Immature natural killer cell (primary cell): Measurements from ENCODE around the gene PLXNA2. TPM values are rescaled to one million over a fixed set of nuclear protein-coding genes. Genes with fewer than 3 reads are reported as not detected.

Source experiments
- DNase-seq, 3 donors: peaks; one replicate each; pipeline ENCODE4 v3.0.0; 2022; ENCODE audit warnings: mixed read lengths in 1 of 3
- H3K27ac Mint-ChIP-seq, 6 donors: one replicate each; pipeline ENCODE4 v1.8.0; 2020; ENCODE audit warnings: mixed read lengths in 6 of 6, mild to moderate bottlenecking in 5 of 6, inconsistent platforms in 4 of 6, moderate library complexity in 3 of 6
- H3K27me3 Mint-ChIP-seq, 3 donors: one replicate each; pipeline ENCODE4 v1.8.0; 2020 to 2021; ENCODE audit warnings: low read depth in 3 of 3, mild to moderate bottlenecking in 3 of 3, mixed read lengths in 3 of 3, moderate library complexity in 3 of 3, inconsistent platforms in 1 of 3
- H3K36me3 Mint-ChIP-seq, 3 donors: one replicate each; pipeline ENCODE4 v1.8.0; 2020; ENCODE audit warnings: mixed read lengths in 3 of 3, inconsistent platforms in 2 of 3, mild to moderate bottlenecking in 2 of 3
- H3K4me1 Mint-ChIP-seq, 2 donors: one replicate each; pipeline ENCODE4 v1.8.0; 2020; ENCODE audit warnings: inconsistent platforms in 2 of 2, mild to moderate bottlenecking in 2 of 2, mixed read lengths in 2 of 2, moderate library complexity in 1 of 2
- H3K4me3 Mint-ChIP-seq, 5 donors: one replicate each; pipeline ENCODE4 v1.8.0; 2020; ENCODE audit warnings: mild to moderate bottlenecking in 5 of 5, mixed read lengths in 5 of 5, inconsistent platforms in 3 of 5, moderate library complexity in 3 of 5
- H3K9me3 Mint-ChIP-seq, 6 donors: one replicate each; pipeline ENCODE4 v1.8.0; 2020; ENCODE audit warnings: mild to moderate bottlenecking in 6 of 6, mixed read lengths in 6 of 6, inconsistent platforms in 4 of 6, moderate library complexity in 3 of 6
- polyA plus RNA-seq, 3 donors: library from polyadenylated mRNA; unstranded; fragments of 300-500 nt; fragmentation: Illumina TruSeq; gene quantifications; one replicate each; pipeline ENCODE4 v1.2.3, GENCODE V29; 2021

The PLXNA2 gene
- polyA plus RNA-seq, 3 donors from 2014 or later, result 0.22 TPM; not detected in 2

GRCh38 chr1:208069908-208070307 lies 174.3 kb downstream of the PLXNA2 start:
- Mint-ChIP-seq H3K9me3 (no peaks in the 10 kb centered on the region), H3K4me3 (no peak overlapping the region), H3K27ac (no peak overlapping the region), H3K4me1 (no peaks in the 10 kb centered on the region), H3K36me3 (no peaks in the 10 kb centered on the region), H3K27me3 (peaks cover 0 to 3% (median 1%) of the 10 kb centered on the region in 3 donors)
- no peak for DNase-seq

- no peak overlapping the region for H3K4me3 Mint-ChIP-seq
- peaks cover 0 to 3% (median 1%) of the 10 kb centered on the region in 3 donors for H3K27me3 Mint-ChIP-seq
- no peaks in the 10 kb centered on the region for H3K9me3 Mint-ChIP-seq
- H3K27ac Mint-ChIP-seq, result no peak overlapping the region
- H3K4me1 Mint-ChIP-seq, result no peaks in the 10 kb centered on the region
- H3K36me3 Mint-ChIP-seq, result no peaks in the 10 kb centered on the region
- no peak for DNase-seq
Measured at GRCh38 chr1:208069317-208069716, 174.9 kb downstream of the PLXNA2 start.

- H3K27me3 Mint-ChIP-seq, result peaks cover 0 to 3% (median 1%) of the 10 kb centered on the region in 3 donors
- DNase-seq, result no peak
- H3K4me1 Mint-ChIP-seq, result no peaks in the 10 kb centered on the region
- H3K36me3 Mint-ChIP-seq, result no peaks in the 10 kb centered on the region
- H3K9me3 Mint-ChIP-seq, result no peaks in the 10 kb centered on the region
- no peak overlapping the region for H3K27ac Mint-ChIP-seq
- H3K4me3 Mint-ChIP-seq, result no peak overlapping the region
Measured at GRCh38 chr1:208068908-208069307, 175.3 kb downstream of the PLXNA2 start.

- Mint-ChIP-seq H3K27ac (no peak overlapping the region), H3K9me3 (no peaks in the 10 kb centered on the region), H3K4me3 (no peak overlapping the region), H3K27me3 (peaks cover 0 to 3% (median 1%) of the 10 kb centered on the region in 3 donors), H3K4me1 (no peaks in the 10 kb centered on the region), H3K36me3 (no peaks in the 10 kb centered on the region)
- DNase-seq, result no peak
Measured at GRCh38 chr1:208068407-208068806, 175.8 kb downstream of the PLXNA2 start.

- no peaks in the 10 kb centered on the region for H3K4me1 Mint-ChIP-seq
- no peaks in the 10 kb centered on the region for H3K9me3 Mint-ChIP-seq
- no peaks in the 10 kb centered on the region for H3K36me3 Mint-ChIP-seq
- DNase-seq, result no peak
- no peak overlapping the region for H3K4me3 Mint-ChIP-seq
- H3K27me3 Mint-ChIP-seq, result peaks cover 0 to 4% (median 3%) of the 10 kb centered on the region in 3 donors
- H3K27ac Mint-ChIP-seq, result no peak overlapping the region
Measured at GRCh38 chr1:208066583-208066982, 177.6 kb downstream of the PLXNA2 start.

GRCh38 chr1:208065862-208066261 lies 178.3 kb downstream of the PLXNA2 start:
- Mint-ChIP-seq H3K9me3 (no peaks in the 10 kb centered on the region), H3K4me3 (no peak overlapping the region), H3K4me1 (no peaks in the 10 kb centered on the region), H3K27me3 (peaks cover 0 to 4% (median 2%) of the 10 kb centered on the region in 3 donors), H3K36me3 (no peaks in the 10 kb centered on the region), H3K27ac (no peak overlapping the region)
- no peak for DNase-seq

GRCh38 chr1:208061632-208062031 lies 182.6 kb downstream of the PLXNA2 start:
- DNase-seq, result no peak
- Mint-ChIP-seq H3K36me3 (no peaks in the 10 kb centered on the region), H3K4me3 (no peak overlapping the region), H3K27ac (no peak overlapping the region), H3K9me3 (no peaks in the 10 kb centered on the region), H3K4me1 (no peaks in the 10 kb centered on the region), H3K27me3 (peaks cover 1 to 3% (median 3%) of the 10 kb centered on the region in 3 donors)

GRCh38 chr1:208061118-208061517 lies 183.1 kb downstream of the PLXNA2 start:
- H3K4me1 Mint-ChIP-seq, result no peaks in the 10 kb centered on the region
- no peak overlapping the region for H3K27ac Mint-ChIP-seq
- no peaks in the 10 kb centered on the region for H3K36me3 Mint-ChIP-seq
- H3K27me3 Mint-ChIP-seq, result peaks cover 0 to 3% (median 3%) of the 10 kb centered on the region in 3 donors
- H3K4me3 Mint-ChIP-seq, result no peak overlapping the region
- no peak for DNase-seq
- H3K9me3 Mint-ChIP-seq, result no peaks in the 10 kb centered on the region

GRCh38 chr1:208060215-208060869 lies 183.8 kb downstream of the PLXNA2 start:
- Mint-ChIP-seq H3K27ac (no peak overlapping the region), H3K36me3 (no peaks in the 10 kb centered on the region), H3K9me3 (no peaks in the 10 kb centered on the region), H3K4me3 (no peak overlapping the region), H3K27me3 (peaks cover 0 to 3% (median 3%) of the 10 kb centered on the region in 3 donors), H3K4me1 (no peaks in the 10 kb centered on the region)
- no peak for DNase-seq

GRCh38 chr1:208059409-208060001 lies 184.7 kb downstream of the PLXNA2 start:
- H3K4me1 Mint-ChIP-seq, result no peaks in the 10 kb centered on the region
- no peaks in the 10 kb centered on the region for H3K9me3 Mint-ChIP-seq
- no peak overlapping the region for H3K4me3 Mint-ChIP-seq
- no peak for DNase-seq
- H3K36me3 Mint-ChIP-seq, result no peaks in the 10 kb centered on the region
- H3K27me3 Mint-ChIP-seq, result peaks cover 0 to 3% (median 3%) of the 10 kb centered on the region in 3 donors
- H3K27ac Mint-ChIP-seq, result no peak overlapping the region

GRCh38 chr1:208058756-208059155 lies 185.4 kb downstream of the PLXNA2 start:
- Mint-ChIP-seq H3K4me1 (no peaks in the 10 kb centered on the region), H3K27me3 (peaks cover 0 to 3% (median 3%) of the 10 kb centered on the region in 3 donors), H3K4me3 (no peak overlapping the region)

GRCh38 chr1:208058267-208058666 lies 185.9 kb downstream of the PLXNA2 start:
- no peaks in the 10 kb centered on the region for H3K36me3 Mint-ChIP-seq
- no peak overlapping the region for H3K27ac Mint-ChIP-seq
- no peaks in the 10 kb centered on the region for H3K9me3 Mint-ChIP-seq
- H3K4me3 Mint-ChIP-seq, result no peak overlapping the region
- DNase-seq, result no peak
- no peaks in the 10 kb centered on the region for H3K4me1 Mint-ChIP-seq
- H3K27me3 Mint-ChIP-seq, result peaks cover 0 to 3% (median 3%) of the 10 kb centered on the region in 3 donors

More at GRCh38 chr1:208058756-208059155, 185.4 kb downstream of the PLXNA2 start:
- no peaks in the 10 kb centered on the region for H3K36me3 Mint-ChIP-seq
- no peak overlapping the region for H3K27ac Mint-ChIP-seq
- H3K9me3 Mint-ChIP-seq, result no peaks in the 10 kb centered on the region
- DNase-seq, result no peak

GRCh38 chr1:208057056-208057455 lies 187.1 kb downstream of the PLXNA2 start:
- Mint-ChIP-seq H3K9me3 (no peaks in the 10 kb centered on the region), H3K36me3 (no peaks in the 10 kb centered on the region), H3K4me3 (no peak overlapping the region), H3K4me1 (no peaks in the 10 kb centered on the region), H3K27me3 (peaks cover 0 to 3% (median 2%) of the 10 kb centered on the region in 3 donors), H3K27ac (no peak overlapping the region)
- DNase-seq, result no peak

- H3K9me3 Mint-ChIP-seq, result no peaks in the 10 kb centered on the region
- no peak overlapping the region for H3K4me3 Mint-ChIP-seq
- no peak for DNase-seq
- no peak overlapping the region for H3K27ac Mint-ChIP-seq
- H3K36me3 Mint-ChIP-seq, result no peaks in the 10 kb centered on the region
- peaks cover 0 to 3% (median 0%) of the 10 kb centered on the region in 3 donors for H3K27me3 Mint-ChIP-seq
- H3K4me1 Mint-ChIP-seq, result no peaks in the 10 kb centered on the region
Measured at GRCh38 chr1:208055535-208055934, 188.6 kb downstream of the PLXNA2 start.
